K562 treated with DMSO at 1 percent for 4 hours (cell line): ENCODE data around the gene ERLIN1. TPM values are rescaled to one million over a fixed set of nuclear protein-coding genes. Genes with fewer than 3 reads are reported as not detected.

Source experiments
- total RNA-seq: library from RNA; unstranded; fragments of 300-600 nt; gene quantifications from 2 replicates; pipeline ENCODE4 v1.2.3, GENCODE V29; 2022; ENCODE audit not compliant: insufficient read depth

ERLIN1 gene
- 14.8 and 18.2 TPM in 2 replicates for total RNA-seq

GRCh38 chr10:100185364-100186252 lies at the start of gene ERLIN1:
ERLIN1 (minus strand) TSS chr10:100186029; CDS start chr10:100185626, 403 bp downstream.

Other genes with a start within 250 kb of the ERLIN1 start
- 3.5 and 3.6 TPM in 2 replicates for gene DNMBP, start 176.1 kb downstream of the ERLIN1 start, total RNA-seq
- gene CPN1, start 104.2 kb downstream of the ERLIN1 start, total RNA-seq, result not detected in 2 replicates
- 12.3 and 12.8 TPM in 2 replicates for gene CHUK, start 43.6 kb upstream of the ERLIN1 start, total RNA-seq
- gene CWF19L1, start 81.6 kb upstream of the ERLIN1 start, total RNA-seq, result 11.6 and 13.7 TPM in 2 replicates
- 25.1 and 31.5 TPM in 2 replicates for gene BLOC1S2, start 100.7 kb upstream of the ERLIN1 start, total RNA-seq
- gene PKD2L1, start 144.2 kb upstream of the ERLIN1 start, total RNA-seq, result not detected in 2 replicates
- gene SCD, start 161.2 kb upstream of the ERLIN1 start, total RNA-seq, result 132 and 190 TPM in 2 replicates